Keratinocyte (primary cell): ENCODE data around the gene DNAAF5. TPM values are rescaled to one million over a fixed set of nuclear protein-coding genes. Genes with fewer than 3 reads are reported as not detected.
"Not testable (repeated sequence)": the region's sequence is repeated elsewhere in the genome, so short reads cannot be mapped to it uniquely, and the experiment has no call there.

ENCODE experiments used
- DNase-seq: peaks from one replicate; pipeline ENCODE4 v3.0.0-alpha.2; 2011; ENCODE audit warnings: low read depth, missing footprints, low spot score
- FAIRE-seq: peaks from 2 replicates; lab custom pipeline; 2011; peaks lifted over from hg19 to GRCh38; lab: Jason Lieb, UNC
- H2AFZ ChIP-seq: 2 replicates; pipeline ENCODE4 v1.6.0; 2012; ENCODE audit warnings: low read length, control low read depth, inconsistent platforms; ENCODE audit not compliant: control insufficient read depth
- H3K27ac ChIP-seq: 2 replicates; pipeline ENCODE4 v1.5.1; 2011; ENCODE audit warnings: low read length; ENCODE audit not compliant: control insufficient read depth, insufficient read depth
- H3K27me3 ChIP-seq: 3 replicates; pipeline ENCODE4 v1.6.0; 2011; ENCODE audit warnings: low read length; ENCODE audit not compliant: control insufficient read depth, insufficient read depth; ENCODE audit errors: extremely low read depth
- H3K36me3 ChIP-seq, 2 experiments: 2 replicates in 1 of 2; 3 replicates in 1 of 2; pipeline ENCODE4 v1.5.1; 2011; ENCODE audit warnings: low read length in 2 of 2, mild to moderate bottlenecking in 1 of 2; ENCODE audit not compliant: control insufficient read depth in 2 of 2, insufficient read depth in 2 of 2; ENCODE audit errors: extremely low read depth in 1 of 2
- H3K4me1 ChIP-seq: 3 replicates; pipeline ENCODE4 v1.5.1; 2011; ENCODE audit warnings: low read length; ENCODE audit not compliant: control insufficient read depth, insufficient read depth; ENCODE audit errors: extremely low read depth
- H3K4me2 ChIP-seq: 3 replicates; pipeline ENCODE4 v1.6.0; 2011; ENCODE audit warnings: low read depth, low read length; ENCODE audit not compliant: control insufficient read depth, insufficient read depth; ENCODE audit errors: extremely low read depth
- H3K4me3 ChIP-seq, 3 experiments: fragments of 200-600 bp in 1 of 3; sonication (generic) in 1 of 3; 2 replicates in 2 of 3; 3 replicates in 1 of 3; pipeline ENCODE4 v1.5.1; 2011 to 2016; ENCODE audit warnings: low read length in 3 of 3, mild to moderate bottlenecking in 3 of 3, control low read depth in 2 of 3, inconsistent platforms in 1 of 3, low read depth in 1 of 3, mixed read lengths in 1 of 3, mixed run types in 1 of 3, moderate library complexity in 1 of 3; ENCODE audit not compliant: control insufficient read depth in 2 of 3, insufficient read depth in 2 of 3; ENCODE audit errors: extremely low read depth in 1 of 3
- H3K79me2 ChIP-seq: 2 replicates; pipeline ENCODE4 v1.6.0; 2012; ENCODE audit warnings: low read length; ENCODE audit not compliant: control insufficient read depth, insufficient read depth
- H3K9ac ChIP-seq: 3 replicates; pipeline ENCODE4 v1.6.0; 2011; ENCODE audit warnings: low read length; ENCODE audit not compliant: control insufficient read depth, insufficient read depth; ENCODE audit errors: extremely low read depth
- H3K9me1 ChIP-seq: 3 replicates; pipeline ENCODE4 v1.6.0; 2011; ENCODE audit warnings: low read length; ENCODE audit not compliant: control insufficient read depth, insufficient read depth; ENCODE audit errors: extremely low read depth
- H3K9me3 ChIP-seq: 2 replicates; pipeline ENCODE4 v1.5.1; 2012; ENCODE audit warnings: low read depth, low read length; ENCODE audit not compliant: control insufficient read depth
- H4K20me1 ChIP-seq: 3 replicates; pipeline ENCODE4 v1.6.0; 2011; ENCODE audit warnings: low read length; ENCODE audit not compliant: control insufficient read depth, insufficient read depth; ENCODE audit errors: extremely low read depth
- EZH2 ChIP-seq: IDR thresholded peaks from one replicate; pipeline ENCODE4 v1.6.1; 2012; ENCODE audit warnings: inconsistent platforms, mild to moderate bottlenecking, low read length, moderate library complexity
- dilution Hi-C: fragments of 300-500 bp; cut with MboI; formaldehyde crosslinking; loops from one replicate; pipeline ENCODE4 v1.7.0; 2020; ENCODE audit warnings: low sequenced_read_pairs; ENCODE audit not compliant: extremely low pct_ligation_motif_present
- polyA plus RNA-seq, 5 experiments: library from polyadenylated mRNA; depleted of rRNA in 3 of 5; stranded (reverse) in 3 of 5; stranded (forward) in 1 of 5; unstranded in 1 of 5; fragments of >200 nt; gene quantifications; 1 replicate in 1 of 5; 2 replicates in 3 of 5; 3 replicates in 1 of 5; pipeline versions ENCODE4 v1.2.1 to v1.2.3, GENCODE V29; 2011 to 2012; ENCODE audit warnings: missing spikeins in 2 of 5, low read depth in 1 of 5, low replicate concordance in 1 of 5
- TF ChIP-seq, protein P1 (sequence below), 3 experiments: IDR thresholded peaks in 1 of 3; conservative IDR thresholded peaks in 1 of 3; optimal IDR thresholded peaks in 1 of 3; 2 replicates in 2 of 3; 3 replicates in 1 of 3; pipeline versions ENCODE3 to v1.5.1; 2011; ENCODE audit warnings: low read length in 3 of 3, mild to moderate bottlenecking in 3 of 3, moderate library complexity in 2 of 3, control low read depth in 1 of 3, inconsistent platforms in 1 of 3; ENCODE audit not compliant: insufficient read depth in 2 of 3; ENCODE audit errors: extremely low read depth in 1 of 3

DNAAF5 gene
- polyA plus RNA-seq, 1 donor (not counting 4 experiments of a cell fraction or from before 2014, with no cell fraction given) = 16.3 TPM

- peaks cover 25% of the 10 kb centered on the region for H3K79me2 ChIP-seq
- no peak overlapping the region for H3K27ac ChIP-seq
- no peak overlapping the region for H3K9ac ChIP-seq
- dilution Hi-C loops = no loop called here
- TF ChIP-seq, protein P1, sequence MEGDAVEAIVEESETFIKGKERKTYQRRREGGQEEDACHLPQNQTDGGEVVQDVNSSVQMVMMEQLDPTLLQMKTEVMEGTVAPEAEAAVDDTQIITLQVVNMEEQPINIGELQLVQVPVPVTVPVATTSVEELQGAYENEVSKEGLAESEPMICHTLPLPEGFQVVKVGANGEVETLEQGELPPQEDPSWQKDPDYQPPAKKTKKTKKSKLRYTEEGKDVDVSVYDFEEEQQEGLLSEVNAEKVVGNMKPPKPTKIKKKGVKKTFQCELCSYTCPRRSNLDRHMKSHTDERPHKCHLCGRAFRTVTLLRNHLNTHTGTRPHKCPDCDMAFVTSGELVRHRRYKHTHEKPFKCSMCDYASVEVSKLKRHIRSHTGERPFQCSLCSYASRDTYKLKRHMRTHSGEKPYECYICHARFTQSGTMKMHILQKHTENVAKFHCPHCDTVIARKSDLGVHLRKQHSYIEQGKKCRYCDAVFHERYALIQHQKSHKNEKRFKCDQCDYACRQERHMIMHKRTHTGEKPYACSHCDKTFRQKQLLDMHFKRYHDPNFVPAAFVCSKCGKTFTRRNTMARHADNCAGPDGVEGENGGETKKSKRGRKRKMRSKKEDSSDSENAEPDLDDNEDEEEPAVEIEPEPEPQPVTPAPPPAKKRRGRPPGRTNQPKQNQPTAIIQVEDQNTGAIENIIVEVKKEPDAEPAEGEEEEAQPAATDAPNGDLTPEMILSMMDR (optimal IDR thresholded peaks at IDR 0.05 in 1 of 3, IDR thresholded peaks at IDR 0.05 in 1 of 3, conservative IDR thresholded peaks at IDR 0.05 in 1 of 3; ENCODE audit: extremely low read depth in 1 of 3, insufficient read depth in 2 of 3, low read length in 3 of 3) = no peak
- no peak for TF ChIP-seq EZH2
- no peak overlapping the region for H2AFZ ChIP-seq
- H3K4me3 ChIP-seq = no peak overlapping the region
- no peak for FAIRE-seq
- no peaks in the 10 kb centered on the region for H4K20me1 ChIP-seq
- no peaks in the 10 kb centered on the region for H3K9me1 ChIP-seq
- no peaks in the 10 kb centered on the region for H3K27me3 ChIP-seq
- H3K4me1 ChIP-seq = peaks cover 3% of the 10 kb centered on the region
- no peak overlapping the region for H3K4me2 ChIP-seq
- peaks cover 14 to 23% of the 10 kb centered on the region in 2 experiments for H3K36me3 ChIP-seq
- peaks cover 2% of the 10 kb centered on the region for H3K9me3 ChIP-seq
- DNase-seq = no peak
Observed at GRCh38 chr7:741850-742249, 15.4 kb downstream of the DNAAF5 start.

DNA sequence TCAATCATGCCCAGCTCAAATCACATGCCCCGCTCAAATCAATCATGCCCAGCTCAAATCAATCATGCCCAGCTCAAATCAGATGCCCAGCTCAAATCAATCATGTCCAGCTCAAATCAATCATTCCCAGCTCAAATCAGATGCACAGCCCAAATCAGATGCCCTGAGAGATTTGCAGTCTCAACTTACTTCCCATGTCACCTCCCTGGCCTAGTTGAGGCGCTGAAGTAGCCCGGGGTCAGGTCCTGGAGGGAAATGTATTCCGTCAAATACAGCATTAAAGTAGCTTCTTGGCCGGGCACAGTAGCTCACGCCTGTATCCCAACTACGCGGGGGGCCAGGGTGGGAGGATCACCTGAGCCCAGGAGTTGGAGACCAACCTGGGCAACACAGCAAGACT, 16.3 kb downstream of the DNAAF5 start:
- Histone ChIP-seq H3K9ac (no peak overlapping the region), H2AFZ (no peak overlapping the region), H4K20me1 (peaks cover 2% of the 10 kb centered on the region), H3K9me3 (peaks cover 2% of the 10 kb centered on the region), H3K4me2 (no peak overlapping the region), H3K79me2 (peaks cover 26% of the 10 kb centered on the region), H3K9me1 (peaks cover 2% of the 10 kb centered on the region), H3K27ac (no peak overlapping the region), H3K4me3 (no peak overlapping the region), H3K27me3 (no peaks in the 10 kb centered on the region), H3K4me1 (peaks cover 3% of the 10 kb centered on the region), H3K36me3 (peaks cover 14 to 23% of the 10 kb centered on the region in 2 experiments)
- FAIRE-seq (no peak), DNase-seq (no peak)
- dilution Hi-C loops = no loop called here
- TF ChIP-seq, protein P1 (optimal IDR thresholded peaks at IDR 0.05 in 1 of 3, IDR thresholded peaks at IDR 0.05 in 1 of 3, conservative IDR thresholded peaks at IDR 0.05 in 1 of 3; ENCODE audit: extremely low read depth in 1 of 3, insufficient read depth in 2 of 3, low read length in 3 of 3) = no peak
- TF ChIP-seq EZH2 = no peak

- H3K4me2 ChIP-seq, H3K9me1 ChIP-seq, H3K9ac ChIP-seq, H3K9me3 ChIP-seq, H3K4me3 ChIP-seq, H4K20me1 ChIP-seq, DNase-seq, FAIRE-seq, dilution Hi-C loops, H3K4me1 ChIP-seq, H2AFZ ChIP-seq, H3K27me3 ChIP-seq: not testable (repeated sequence)
- Histone ChIP-seq H3K79me2 (peaks cover 28% of the 10 kb centered on the region), H3K27ac (peak overlapping the region; percentile 43), H3K36me3 (peaks cover 17 to 23% of the 10 kb centered on the region in 2 experiments)
Observed at GRCh38 chr7:743341-744127, 17.0 kb downstream of the DNAAF5 start.
